GM18502 (cell line): ENCODE results near the gene SIRT3.

Experiments used
- ATAC-seq: cut with Tn5 transposase; IDR thresholded peaks from one replicate; pipeline ENCODE4 v1.9.1; 2021; ENCODE audit warnings: mild to moderate bottlenecking; ENCODE audit not compliant: unreplicated experiment, poor library complexity

The SIRT3 gene

GRCh38 chr11:218815-219593 is 17.1 kb downstream of the SIRT3 start:
- ATAC-seq = no peak

DNA sequence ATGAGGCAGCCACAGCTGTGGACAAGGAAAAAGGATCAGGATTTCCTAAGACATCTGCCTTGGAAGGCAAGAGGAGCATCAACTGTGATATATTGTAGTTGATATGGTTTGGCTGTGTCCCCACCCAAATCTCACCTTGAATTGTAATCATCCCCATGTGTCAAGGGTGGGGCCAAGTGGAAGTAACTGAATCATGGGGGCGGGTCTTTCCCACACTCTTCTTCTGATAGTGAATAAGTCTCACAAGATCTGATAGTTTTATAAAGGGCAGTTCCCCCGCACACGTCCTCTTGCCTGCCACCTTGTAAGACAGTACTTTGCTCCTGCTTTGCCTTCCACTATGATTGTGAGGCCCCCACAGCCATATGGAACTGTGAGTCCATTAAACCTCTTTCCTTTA is 18.4 kb downstream of the SIRT3 start:
- no peak for ATAC-seq

GRCh38 chr11:216081-216974 is 19.8 kb downstream of the SIRT3 start:
- ATAC-seq = no peak

DNA sequence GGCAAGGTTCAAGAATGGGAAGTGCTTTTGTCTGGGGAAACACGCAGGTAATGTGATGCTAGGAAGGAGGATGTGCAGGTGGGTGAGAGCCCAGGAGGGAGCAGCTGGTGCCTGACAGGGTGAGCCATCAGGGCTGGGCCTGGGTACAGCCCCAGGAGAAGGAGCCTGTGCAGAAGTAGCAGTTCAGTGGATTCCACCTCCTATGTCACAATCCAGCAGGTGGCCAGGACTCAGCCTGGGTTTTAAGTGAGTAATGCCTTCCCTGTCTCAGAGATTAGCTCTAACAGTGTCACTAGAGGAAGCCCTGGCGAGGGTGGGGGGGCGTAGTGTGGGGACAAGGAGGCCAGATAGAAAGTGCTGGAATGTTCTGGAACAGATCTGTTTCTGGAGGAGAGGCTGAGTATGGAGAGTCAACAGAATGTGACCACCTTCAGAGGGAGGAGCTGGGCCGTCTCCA is 20.5 kb downstream of the SIRT3 start:
- ATAC-seq = no peak

DNA sequence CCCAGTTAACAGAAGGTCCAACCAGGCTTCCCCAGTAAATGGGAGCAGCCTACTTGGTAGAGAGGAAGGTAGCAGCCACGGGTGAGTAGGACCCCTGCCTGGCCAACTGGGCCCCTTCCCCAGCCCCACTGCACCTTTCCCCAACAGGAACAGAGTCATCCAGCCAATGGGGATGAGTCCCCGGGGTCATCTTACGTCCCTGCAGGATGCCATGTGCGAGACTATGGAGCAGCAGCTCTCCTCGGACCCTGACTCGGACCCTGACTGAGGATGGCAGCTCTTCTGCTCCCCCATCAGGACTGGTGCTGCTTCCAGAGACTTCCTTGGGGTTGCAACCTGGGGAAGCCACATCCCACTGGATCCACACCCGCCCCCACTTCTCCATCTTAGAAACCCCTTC is 22.1 kb downstream of the SIRT3 start:
- ATAC-seq = no peak

GRCh38 chr11:213111-213510 is 23.0 kb downstream of the SIRT3 start:
- no peak for ATAC-seq

- no peak for ATAC-seq
Measured at GRCh38 chr11:212150-213100, 23.7 kb downstream of the SIRT3 start.

- ATAC-seq = no peak
Measured at GRCh38 chr11:211741-212140, 24.4 kb downstream of the SIRT3 start.

- no peak for ATAC-seq
Measured at GRCh38 chr11:211295-211694, 24.8 kb downstream of the SIRT3 start.

DNA sequence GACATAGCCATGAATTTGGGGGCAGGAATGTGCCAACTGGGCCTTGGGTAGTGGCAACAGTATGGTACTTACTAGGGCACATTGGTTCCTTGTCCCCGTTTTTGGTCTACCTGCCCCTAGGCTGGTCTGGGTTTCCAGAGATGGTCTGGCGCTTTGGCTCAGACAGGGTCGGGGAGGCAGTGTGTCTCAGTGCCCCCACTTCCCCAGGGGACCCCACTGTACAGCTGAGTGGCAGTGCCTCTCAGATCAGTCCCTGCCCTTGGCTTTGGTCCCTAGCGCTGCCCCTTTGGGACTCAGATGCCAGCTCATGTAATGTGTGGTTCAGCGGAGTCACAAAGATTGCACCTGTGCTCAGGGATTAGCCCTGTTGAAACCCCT is 25.4 kb downstream of the SIRT3 start:
- ATAC-seq = no peak

DNA sequence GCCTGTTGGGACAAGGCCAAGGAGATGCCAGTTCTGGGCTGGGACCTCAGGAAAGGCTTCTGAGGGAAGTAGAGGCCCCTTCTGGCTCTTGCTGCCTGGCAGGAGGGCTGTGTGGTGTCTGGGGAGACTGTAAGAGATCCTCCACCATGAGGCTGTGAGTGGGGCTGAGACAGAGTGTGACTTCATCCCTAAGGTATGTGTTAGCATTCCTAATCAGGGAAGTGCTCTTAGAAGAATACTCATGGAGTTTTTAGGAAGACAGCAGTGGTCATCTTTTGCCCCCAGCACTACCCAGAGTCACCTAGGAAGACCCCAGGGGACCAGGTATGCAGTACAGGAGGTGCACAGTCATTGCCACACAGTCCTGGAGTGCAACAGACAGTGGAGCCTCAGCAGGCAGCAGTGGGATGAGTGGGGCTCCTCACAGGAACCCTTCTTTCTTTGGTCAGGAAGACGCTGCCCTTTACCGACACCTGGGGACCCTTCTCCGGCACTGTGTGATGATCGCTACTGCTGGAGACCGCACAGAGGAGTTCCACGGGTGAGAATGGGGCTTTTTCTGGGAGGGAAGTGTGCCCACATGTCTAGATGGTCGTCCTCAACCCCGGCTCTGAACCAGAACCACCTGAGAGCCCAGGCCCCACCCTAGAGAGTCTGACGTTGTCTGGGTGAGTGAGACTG is 25.9 kb downstream of the SIRT3 start:
- no peak for ATAC-seq

DNA sequence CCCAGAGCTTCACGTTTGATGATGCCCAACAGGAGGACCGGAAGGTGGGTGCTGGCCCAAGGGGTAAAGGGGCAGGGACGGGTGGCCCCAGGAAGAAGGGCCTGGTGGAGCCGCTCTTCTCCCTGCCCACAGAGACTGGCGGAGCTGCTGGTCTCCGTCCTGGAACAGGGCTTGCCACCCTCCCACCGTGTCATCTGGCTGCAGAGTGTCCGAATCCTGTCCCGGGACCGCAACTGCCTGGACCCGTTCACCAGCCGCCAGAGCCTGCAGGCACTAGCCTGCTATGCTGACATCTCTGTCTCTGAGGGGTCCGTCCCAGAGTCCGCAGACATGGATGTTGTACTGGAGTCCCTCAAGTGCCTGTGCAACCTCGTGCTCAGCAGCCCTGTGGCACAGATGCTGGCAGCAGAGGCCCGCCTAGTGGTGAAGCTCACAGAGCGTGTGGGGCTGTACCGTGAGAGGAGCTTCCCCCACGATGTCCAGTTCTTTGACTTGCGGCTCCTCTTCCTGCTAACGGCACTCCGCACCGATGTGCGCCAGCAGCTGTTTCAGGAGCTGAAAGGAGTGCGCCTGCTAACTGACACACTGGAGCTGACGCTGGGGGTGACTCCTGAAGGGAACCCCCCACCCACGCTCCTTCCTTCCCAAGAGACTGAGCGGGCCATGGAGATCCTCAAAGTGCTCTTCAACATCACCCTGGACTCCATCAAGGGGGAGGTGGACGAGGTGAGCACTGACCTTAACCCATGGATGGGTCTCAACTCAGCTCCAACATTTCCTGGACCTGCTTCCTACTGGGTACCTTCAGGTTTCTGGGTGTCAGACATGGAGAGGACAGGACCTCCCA is 26.6 kb downstream of the SIRT3 start:
- no peak for ATAC-seq

- no peak for ATAC-seq
Measured at GRCh38 chr11:208917-209260, 27.3 kb downstream of the SIRT3 start.

DNA sequence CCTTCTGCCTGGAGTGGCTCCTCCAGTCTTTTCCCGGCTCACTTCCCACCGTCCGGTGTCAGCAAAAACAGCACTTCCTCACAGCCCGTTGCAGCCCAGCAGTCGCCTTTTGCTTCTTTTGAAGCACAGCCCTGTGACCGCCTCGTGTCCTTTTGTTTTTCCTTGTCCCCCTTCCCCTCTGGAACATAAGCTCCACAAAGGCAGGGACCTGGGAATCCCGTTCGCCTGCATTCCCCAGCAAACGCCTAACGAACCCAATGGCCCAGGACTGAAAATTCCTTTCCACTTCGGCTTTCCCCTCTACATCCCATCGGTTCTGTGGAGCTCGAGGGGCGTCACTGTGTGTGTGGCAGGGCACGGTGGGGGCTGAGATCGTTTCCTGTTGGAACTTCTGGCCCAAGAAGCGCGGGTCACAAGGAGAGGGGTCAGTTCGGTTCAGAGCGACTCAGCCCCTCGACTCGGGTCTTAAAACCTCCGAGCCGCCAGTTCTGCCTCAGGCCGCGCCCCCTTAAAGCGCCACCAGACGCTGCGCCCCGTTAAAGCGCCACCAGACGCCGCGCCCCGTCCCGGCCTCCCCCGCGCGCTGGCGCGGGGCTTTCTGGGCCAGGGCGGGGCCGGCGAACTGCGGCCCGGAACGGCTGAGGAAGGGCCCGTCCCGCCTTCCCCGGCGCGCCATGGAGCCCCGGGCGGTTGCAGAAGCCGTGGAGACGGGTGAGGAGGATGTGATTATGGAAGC is 27.8 kb downstream of the SIRT3 start:
- ATAC-seq = peak; percentile 44

DNA sequence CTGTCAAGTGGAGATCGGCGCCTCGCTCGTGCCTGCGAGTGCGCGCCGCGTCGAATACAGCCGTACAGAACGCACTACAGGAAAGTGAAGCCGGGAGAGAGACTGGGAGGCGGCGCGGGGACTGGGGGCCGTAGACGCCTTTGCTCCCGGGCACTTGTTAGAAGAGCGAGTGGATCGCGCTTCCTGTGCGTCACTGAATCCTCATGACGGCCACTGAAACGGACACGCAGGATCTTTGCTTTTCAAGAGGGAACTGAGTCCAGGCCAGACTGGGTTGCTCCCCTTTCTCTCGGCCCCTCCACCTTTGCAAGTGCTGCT is 28.3 kb downstream of the SIRT3 start:
- no peak for ATAC-seq

- ATAC-seq = peak; percentile 83
Measured at GRCh38 chr11:207208-207862, 28.8 kb downstream of the SIRT3 start, which contains the start of the genes BET1L and RIC8A. BET1L (minus strand) TSS chr11:207399; CDS start chr11:207321, 78 bp downstream. RIC8A (plus strand) TSS chr11:207708; CDS start chr11:208855, 1,147 bp downstream.

GRCh38 chr11:206526-207207 is 29.5 kb downstream of the SIRT3 start:
- peak; percentile 1 for ATAC-seq
